ENCODE results near the gene KIAA1217.

DNA sequence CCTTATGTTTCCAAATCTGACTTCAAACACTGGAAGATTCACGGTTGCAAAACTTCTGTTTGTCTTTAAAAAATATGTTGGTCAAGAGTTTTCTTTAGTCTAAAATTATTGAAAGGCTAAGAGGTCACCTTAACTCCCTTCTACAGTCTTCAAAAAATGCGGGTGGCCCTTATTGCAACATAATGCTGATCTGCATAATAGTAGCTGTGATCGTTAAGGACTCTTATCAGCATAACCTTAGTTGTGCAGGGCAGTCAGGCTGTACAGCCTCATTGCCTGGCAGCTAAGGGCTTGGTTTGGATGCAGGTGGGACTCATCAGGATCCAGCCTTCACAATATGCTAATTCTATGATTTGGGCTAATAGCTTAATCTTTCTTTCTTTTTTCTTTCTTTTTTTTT is 15.0 kb downstream of the KIAA1217 start:
- no peak for TF ChIP-seq ZFX (IDR thresholded peaks at IDR 0.05)
- TF ChIP-seq, protein P1, sequence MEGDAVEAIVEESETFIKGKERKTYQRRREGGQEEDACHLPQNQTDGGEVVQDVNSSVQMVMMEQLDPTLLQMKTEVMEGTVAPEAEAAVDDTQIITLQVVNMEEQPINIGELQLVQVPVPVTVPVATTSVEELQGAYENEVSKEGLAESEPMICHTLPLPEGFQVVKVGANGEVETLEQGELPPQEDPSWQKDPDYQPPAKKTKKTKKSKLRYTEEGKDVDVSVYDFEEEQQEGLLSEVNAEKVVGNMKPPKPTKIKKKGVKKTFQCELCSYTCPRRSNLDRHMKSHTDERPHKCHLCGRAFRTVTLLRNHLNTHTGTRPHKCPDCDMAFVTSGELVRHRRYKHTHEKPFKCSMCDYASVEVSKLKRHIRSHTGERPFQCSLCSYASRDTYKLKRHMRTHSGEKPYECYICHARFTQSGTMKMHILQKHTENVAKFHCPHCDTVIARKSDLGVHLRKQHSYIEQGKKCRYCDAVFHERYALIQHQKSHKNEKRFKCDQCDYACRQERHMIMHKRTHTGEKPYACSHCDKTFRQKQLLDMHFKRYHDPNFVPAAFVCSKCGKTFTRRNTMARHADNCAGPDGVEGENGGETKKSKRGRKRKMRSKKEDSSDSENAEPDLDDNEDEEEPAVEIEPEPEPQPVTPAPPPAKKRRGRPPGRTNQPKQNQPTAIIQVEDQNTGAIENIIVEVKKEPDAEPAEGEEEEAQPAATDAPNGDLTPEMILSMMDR (conservative IDR thresholded peaks at IDR 0.05): no peak
